ACHN (cell line): ENCODE data around the gene MPL.
"Not testable (repeated sequence)": the region's sequence is repeated elsewhere in the genome, so short reads cannot be mapped to it uniquely, and the experiment has no call there.

Experiments
- DNase-seq: peaks from one replicate; pipeline ENCODE4 v3.0.0-alpha.2; 2015
- in situ Hi-C: cut with HindIII; loops from 2 replicates; pipeline ENCODE4 v1.10.0; 2017; ENCODE audit warnings: low sequenced_read_pairs, low pct_ligation_motif_present, low pct_unique_long_range_greater_than_20kb

MPL gene

DNA sequence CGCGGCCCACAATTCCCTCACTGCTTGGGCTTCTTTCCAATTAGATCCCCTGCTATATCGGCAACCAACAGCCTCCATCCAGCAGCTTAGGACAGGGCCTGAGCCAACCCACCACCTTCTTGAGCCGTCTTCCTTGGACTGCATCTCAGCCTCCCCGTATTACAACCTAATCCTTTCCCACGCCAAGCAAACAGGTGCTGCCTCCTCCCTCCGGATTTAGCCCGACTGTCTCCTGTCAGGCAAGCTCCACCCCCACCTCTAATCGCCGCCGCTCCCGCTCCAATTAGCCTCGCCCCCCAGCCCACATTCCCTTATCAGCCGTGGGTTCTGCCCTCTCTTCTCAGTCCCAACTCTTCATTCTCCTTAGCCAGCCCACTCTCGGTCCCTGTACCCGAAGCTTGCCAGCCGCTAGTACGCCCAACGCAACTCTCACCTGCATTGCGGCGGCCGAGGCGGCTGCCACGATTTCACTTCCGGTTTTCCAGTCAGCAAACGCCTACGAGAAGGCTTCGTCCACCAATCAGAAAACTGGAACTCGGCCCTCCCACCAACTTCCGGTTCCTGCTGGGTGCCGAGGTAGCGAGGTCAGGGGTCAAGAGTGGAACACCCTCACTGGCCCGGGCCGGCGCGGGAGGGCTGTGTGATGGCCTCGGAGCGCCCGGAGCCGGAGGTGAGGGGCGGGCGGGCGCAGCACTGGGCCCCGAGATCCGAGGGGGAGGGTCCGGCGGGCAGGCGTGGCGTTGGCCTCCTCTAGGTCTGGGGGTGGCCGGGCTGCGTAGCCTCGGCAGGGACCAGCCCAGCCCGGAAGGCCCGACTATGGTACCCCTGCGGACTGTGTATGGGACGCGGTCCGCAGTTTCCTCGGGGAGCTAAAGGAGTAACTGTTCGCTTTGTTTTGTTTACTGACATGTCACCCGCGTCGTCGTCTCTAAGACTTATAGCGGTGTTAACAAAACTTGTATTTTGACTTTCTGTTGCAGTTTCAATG lies 52.0 kb downstream of the MPL start, which contains the start of the genes MED8 and SZT2:
MED8 (minus strand) TSS at position 475 of the 988 bp plus-strand sequence; CDS start at position 439, 36 bp downstream.
SZT2 (plus strand) TSS at position 574 of the 988 bp plus-strand sequence; CDS start at position 644, 70 bp downstream.
- DNase-seq, result peak; percentile 92
- in situ Hi-C loops, result loop anchor here (25.0 kb wide), 1 partner anchor 152 kb away; no protein-coding TSS in a partner anchor

DNA sequence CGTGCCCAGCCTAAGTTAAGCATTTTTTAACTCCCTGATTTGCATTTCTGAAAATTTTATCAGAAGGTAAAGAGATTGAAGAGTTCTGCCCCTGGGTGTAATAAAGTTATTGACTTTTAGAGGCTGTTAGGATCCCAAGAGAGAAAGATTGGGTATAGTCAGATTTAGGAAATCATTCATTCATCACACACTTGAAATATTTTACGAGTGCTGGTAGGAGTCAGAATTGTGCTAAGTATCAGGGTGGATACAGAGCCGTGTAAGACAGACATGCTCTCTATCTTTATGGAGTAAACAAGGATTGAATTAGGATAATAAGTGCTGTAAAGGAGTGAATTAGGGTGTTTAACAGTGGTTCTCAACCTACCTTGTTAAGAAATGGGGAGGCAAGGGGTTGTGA lies 55.1 kb downstream of the MPL start:
- DNase-seq, result no peak
- in situ Hi-C loops, result loop anchor here (25.0 kb wide), 1 partner anchor 155 kb away; no protein-coding TSS in a partner anchor

DNA sequence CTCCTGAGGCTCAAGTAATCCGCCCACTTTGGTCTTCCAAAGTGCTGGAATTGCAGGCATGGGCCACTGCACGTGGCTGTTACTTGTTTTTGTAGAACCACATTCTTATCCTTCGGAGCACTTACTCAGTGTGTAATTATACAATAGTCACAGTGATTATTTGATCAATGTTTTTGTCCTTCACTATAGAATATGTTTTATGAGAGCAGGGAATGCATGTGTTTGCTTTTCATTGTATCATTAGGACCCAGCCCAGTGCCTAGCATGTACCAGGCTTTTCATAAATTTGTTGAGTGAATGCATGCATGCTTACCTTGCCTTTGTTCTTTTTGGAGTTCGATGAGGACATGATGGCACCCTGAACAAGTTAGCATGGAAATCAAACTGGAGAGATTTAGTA lies 57.9 kb downstream of the MPL start:
- in situ Hi-C loops, result loop anchor here (25.0 kb wide), 1 partner anchor 158 kb away; no protein-coding TSS in a partner anchor
- no peak for DNase-seq

DNA sequence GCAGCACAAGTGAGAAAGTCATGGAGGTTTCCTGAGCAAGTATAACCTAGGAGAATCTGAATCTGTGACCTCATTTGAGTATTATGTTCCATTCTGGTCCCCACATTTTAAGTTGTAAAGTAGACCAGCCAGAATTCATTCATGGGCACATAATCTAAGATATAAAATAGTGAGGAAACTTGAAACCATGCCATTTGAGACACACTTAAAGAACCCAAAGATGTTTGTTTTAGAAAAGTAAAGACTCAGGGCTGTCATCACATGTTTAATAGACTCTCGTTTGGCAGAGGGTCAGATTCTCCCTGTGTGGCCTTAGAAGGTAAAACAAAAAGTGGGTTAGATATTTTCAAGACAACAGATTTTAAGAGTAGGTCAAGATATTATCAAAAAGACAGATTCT lies 58.4 kb downstream of the MPL start:
- in situ Hi-C loops, result loop anchor here (25.0 kb wide), 1 partner anchor 159 kb away; no protein-coding TSS in a partner anchor
- DNase-seq, result no peak

DNA sequence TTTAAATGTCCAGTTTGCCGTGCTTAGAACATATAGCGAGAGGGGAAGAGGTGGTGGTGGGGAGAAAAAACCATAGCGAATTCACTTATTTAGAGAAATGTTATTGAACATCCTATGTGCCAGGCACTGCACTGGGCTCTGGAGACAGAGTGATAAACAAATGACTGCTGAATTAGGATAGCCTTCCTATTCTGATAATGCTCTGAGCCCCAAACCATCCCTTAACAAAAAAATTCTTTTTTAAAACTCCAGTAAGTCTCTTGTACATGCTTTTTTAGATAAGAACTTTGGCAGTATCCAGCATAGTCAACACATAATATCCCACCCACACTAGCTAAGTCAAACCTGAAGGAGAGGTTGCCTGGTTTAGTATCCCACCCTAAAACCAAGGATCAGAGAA lies 60.6 kb downstream of the MPL start:
- no peak for DNase-seq
- in situ Hi-C loops, result loop anchor here (25.0 kb wide), 1 partner anchor 161 kb away; no protein-coding TSS in a partner anchor

DNA sequence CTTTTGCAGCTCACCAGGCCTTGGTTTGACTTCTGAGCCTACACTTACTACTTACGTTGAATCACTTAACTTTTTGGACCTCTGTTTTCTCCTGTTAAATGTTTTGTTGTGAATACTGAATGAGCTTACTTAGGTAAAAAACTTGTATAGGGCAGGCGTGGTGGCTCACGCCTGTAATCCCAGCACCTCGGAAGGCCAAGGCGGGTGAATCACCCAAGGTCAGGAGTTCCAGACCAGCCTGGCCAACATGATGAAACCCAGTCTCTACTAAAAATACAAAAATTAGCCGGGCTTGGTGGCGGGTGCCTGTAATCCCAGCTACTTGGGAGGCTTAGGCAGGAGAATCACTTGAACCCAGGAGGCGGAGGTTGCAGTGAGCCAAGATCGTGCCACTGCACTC lies 62.8 kb downstream of the MPL start:
- DNase-seq, in situ Hi-C loops: not testable (repeated sequence)

DNA sequence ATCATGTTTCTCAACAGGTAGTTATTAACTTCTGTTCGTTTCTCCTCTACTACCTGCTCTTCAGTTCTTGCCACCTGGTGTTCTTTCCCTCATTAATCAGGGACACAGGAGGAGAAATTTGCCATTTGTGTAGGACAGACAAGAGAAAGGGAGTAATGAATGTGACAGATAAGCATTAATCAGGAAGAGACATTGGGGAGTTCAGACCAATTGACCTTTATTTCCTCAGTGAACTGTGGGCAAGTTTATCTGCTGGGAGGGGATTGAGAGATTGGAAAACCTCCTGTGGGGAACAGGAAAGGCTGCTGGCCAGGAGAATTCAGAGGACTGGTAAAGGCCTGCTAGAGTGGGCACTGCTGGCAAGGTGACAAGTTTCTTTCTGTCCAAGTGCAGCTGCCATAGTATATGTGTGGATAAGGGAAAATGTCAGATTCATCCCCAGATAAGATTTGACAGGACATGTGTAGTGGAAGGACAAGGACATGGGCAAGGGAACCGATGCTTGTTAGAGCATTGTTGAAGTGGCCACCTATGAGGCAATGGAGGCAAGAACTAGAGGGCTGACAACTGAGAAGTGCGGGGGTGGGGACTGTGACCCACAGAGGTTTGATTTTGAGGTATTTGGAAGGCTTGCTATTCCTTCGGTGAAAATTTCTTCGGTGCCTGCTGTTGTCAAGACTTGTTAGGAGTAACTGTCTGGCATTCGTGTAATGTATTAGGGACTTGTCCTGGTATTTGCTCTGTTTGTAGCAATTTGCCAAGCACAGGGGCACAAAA lies 64.7 kb downstream of the MPL start:
- no peak for DNase-seq
- in situ Hi-C loops, result no loop called here
